Karpas-422 (cell line): Measurements from ENCODE around the gene TMEM190. TPM values are rescaled to one million over a fixed set of nuclear protein-coding genes. Genes with fewer than 3 reads are reported as not detected.
A peak's percentile ranks its signal among the peaks of the same experiment; 100 is the strongest.

ENCODE experiments used
- DNase-seq: peaks from one replicate; pipeline ENCODE4 v3.0.0-alpha.2; 2015
- H2AFZ ChIP-seq: fragments of 200-600 bp; sonication (generic); 2 replicates; pipeline ENCODE4 v1.6.1; 2014; ENCODE audit warnings: antibody characterized with exemption, low read length, mixed read lengths
- H3K27ac ChIP-seq: fragments of 200-600 bp; sonication (generic); 2 replicates; pipeline ENCODE4 v1.5.1; 2014; ENCODE audit warnings: mild to moderate bottlenecking, low read length, moderate library complexity
- H3K27me3 ChIP-seq: fragments of 200-600 bp; sonication (generic); 2 replicates; pipeline ENCODE4 v1.6.1; 2014; ENCODE audit warnings: low read length, mixed read lengths
- H3K36me3 ChIP-seq: fragments of 200-600 bp; sonication (generic); 2 replicates; pipeline ENCODE4 v1.6.1; 2014; ENCODE audit warnings: low read length, mixed read lengths; ENCODE audit not compliant: insufficient read depth
- H3K4me1 ChIP-seq: fragments of 200-600 bp; sonication (generic); 2 replicates; pipeline ENCODE4 v1.6.1; 2014; ENCODE audit warnings: mild to moderate bottlenecking, low read length, mixed read lengths
- H3K4me2 ChIP-seq: fragments of 200-600 bp; sonication (generic); 2 replicates; pipeline ENCODE4 v1.6.1; 2014; ENCODE audit warnings: low read length, low read depth, mild to moderate bottlenecking; ENCODE audit not compliant: poor library complexity, severe bottlenecking
- H3K4me3 ChIP-seq: fragments of 200-600 bp; sonication (generic); 2 replicates; pipeline ENCODE4 v1.5.1; 2014; ENCODE audit warnings: mild to moderate bottlenecking, antibody characterized with exemption, low read length, mixed read lengths
- H3K79me2 ChIP-seq: fragments of 200-600 bp; sonication (generic); 2 replicates; pipeline ENCODE4 v1.6.1; 2014; ENCODE audit warnings: mild to moderate bottlenecking, low read length, mixed read lengths
- H3K9ac ChIP-seq: fragments of 200-600 bp; sonication (generic); 2 replicates; pipeline ENCODE4 v1.6.0; 2014; ENCODE audit warnings: low read length
- H3K9me2 ChIP-seq: fragments of 200-600 bp; sonication (generic), shearing (Covaris generic); replicated peaks from 2 replicates; pipeline ENCODE4 v1.6.0; 2014; ENCODE audit warnings: mild to moderate bottlenecking, low read length, moderate library complexity; ENCODE audit not compliant: insufficient read depth
- H3K9me3 ChIP-seq: fragments of 300-700, 200-600 bp; sonication (generic); 2 replicates; pipeline ENCODE4 v1.6.1; 2014; ENCODE audit warnings: low read length, mixed read lengths
- H4K20me1 ChIP-seq: fragments of 200-600 bp; sonication (generic); 2 replicates; pipeline ENCODE4 v1.6.1; 2014; ENCODE audit warnings: mild to moderate bottlenecking, antibody characterized with exemption, low read length, low read depth; ENCODE audit not compliant: insufficient read depth
- total RNA-seq: library from RNA; depleted of rRNA; stranded (reverse); fragments of >200 nt; shearing (Covaris generic); gene quantifications from 2 replicates; pipeline ENCODE4 v1.2.3, GENCODE V29; 2014; ENCODE audit warnings: low replicate concordance

TMEM190 gene
- total RNA-seq, 1 experiment from 2014 or later: not detected

- Histone ChIP-seq H3K4me1 (peaks cover 24% of the 10 kb centered on the region), H3K9ac (peak overlapping the region; percentile 100), H3K27me3 (no peaks in the 10 kb centered on the region), H3K79me2 (peaks cover 17% of the 10 kb centered on the region), H3K36me3 (no peaks in the 10 kb centered on the region), H3K4me2 (peak overlapping the region; percentile 100), H4K20me1 (0 out of 2 replicates have a peak, but pooled peaks cover 13% of the 10 kb centered on the region), H2AFZ (no peak overlapping the region), H3K4me3 (peak overlapping the region; percentile 100), H3K9me3 (no peaks in the 10 kb centered on the region), H3K9me2 (no peaks in the 10 kb centered on the region), H3K27ac (peak overlapping the region; percentile 73)
- peak; percentile 75 for DNase-seq
Observed at GRCh38 chr19:55340784-55341147, 35.9 kb upstream of the TMEM190 start.

DNA sequence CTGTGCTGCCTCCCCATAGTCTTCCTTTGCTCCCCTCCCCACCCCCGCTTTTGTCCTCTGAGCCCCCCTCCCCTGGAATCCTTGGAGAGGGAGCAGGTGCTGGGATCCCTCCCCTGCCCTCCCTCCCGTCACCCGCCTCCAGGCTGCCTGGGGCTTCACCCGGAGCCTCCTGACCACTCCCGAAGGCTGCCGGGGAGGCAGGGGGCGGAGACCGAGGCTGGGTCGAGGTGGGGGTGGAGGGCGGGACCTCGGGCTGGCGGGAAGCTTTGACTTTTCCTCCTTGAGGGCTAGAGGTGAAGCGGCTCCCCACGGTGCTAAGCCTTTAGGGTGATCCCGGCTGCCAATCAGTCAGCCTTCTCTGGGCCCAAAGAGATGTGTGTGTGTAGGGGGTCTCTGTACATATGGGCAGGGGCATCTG is 35.4 kb upstream of the TMEM190 start:
- no peaks in the 10 kb centered on the region for H3K9me2 ChIP-seq
- H3K9ac ChIP-seq: peak overlapping the region; percentile 100
- DNase-seq: peak; percentile 88
- H3K9me3 ChIP-seq: no peaks in the 10 kb centered on the region
- H3K36me3 ChIP-seq: no peaks in the 10 kb centered on the region
- H4K20me1 ChIP-seq: 0 out of 2 replicates have a peak, but pooled peaks cover 13% of the 10 kb centered on the region
- peak overlapping the region; percentile 73; the same call in 1 of the 2 replicates for H3K27ac ChIP-seq
- no peaks in the 10 kb centered on the region for H3K27me3 ChIP-seq
- H3K4me3 ChIP-seq: peak overlapping the region; percentile 100
- peaks cover 24% of the 10 kb centered on the region for H3K4me1 ChIP-seq
- peak overlapping the region; percentile 100 for H3K4me2 ChIP-seq
- peaks cover 17% of the 10 kb centered on the region for H3K79me2 ChIP-seq
- H2AFZ ChIP-seq: no peak overlapping the region

DNA sequence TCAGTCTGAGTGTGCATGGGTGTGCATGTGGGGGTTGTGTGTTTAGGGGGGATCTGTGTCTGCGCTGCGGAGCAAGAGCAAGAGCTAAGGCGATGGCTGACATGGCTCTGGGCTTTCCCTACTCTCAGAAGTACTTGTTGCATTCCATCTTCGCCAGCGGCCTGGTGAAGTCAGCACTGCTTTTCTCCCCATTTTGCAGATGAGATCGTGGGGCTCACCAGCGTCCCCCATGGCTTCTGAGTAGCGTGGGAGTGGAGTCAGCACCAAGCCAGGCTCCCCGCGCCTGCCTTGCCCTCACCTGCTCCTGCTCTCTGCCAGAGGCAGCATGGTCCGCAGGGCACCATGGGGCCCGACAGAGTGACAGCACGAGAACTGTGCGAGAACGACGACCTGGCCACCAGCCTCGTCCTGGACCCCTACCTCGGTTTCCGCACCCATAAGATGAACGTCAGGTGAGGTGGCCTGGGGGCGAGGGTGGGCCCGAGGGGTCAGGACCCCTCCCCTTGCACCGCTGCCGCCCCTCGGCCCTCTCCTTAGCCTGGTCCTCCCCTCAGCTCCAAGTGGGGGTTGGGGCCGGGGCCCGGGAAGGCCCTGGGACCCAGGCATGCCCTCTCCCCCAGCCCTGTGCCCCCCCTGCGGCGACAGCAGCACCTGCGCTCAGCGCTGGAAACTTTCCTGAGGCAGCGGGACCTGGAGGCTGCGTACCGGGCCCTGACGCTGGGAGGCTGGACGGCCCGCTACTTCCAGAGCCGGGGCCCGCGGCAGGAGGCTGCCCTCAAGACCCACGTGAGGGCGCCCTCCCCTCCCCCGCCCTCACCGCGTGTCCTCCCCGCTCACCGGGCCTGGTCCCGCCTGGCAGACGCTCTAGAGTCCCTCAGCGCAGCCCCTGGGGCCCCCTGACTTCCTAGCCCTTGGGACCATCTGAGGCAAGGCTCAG is 34.8 kb upstream of the TMEM190 start:
- 0 out of 2 replicates have a peak, but pooled peaks cover 13% of the 10 kb centered on the region for H4K20me1 ChIP-seq
- peak overlapping the region; percentile 100 for H3K4me3 ChIP-seq
- H3K36me3 ChIP-seq: no peaks in the 10 kb centered on the region
- peak overlapping the region; percentile 100 for H3K4me2 ChIP-seq
- H3K27me3 ChIP-seq: no peaks in the 10 kb centered on the region
- no peak overlapping the region for H2AFZ ChIP-seq
- no peak for DNase-seq
- peak overlapping the region; percentile 100 for H3K9ac ChIP-seq
- no peaks in the 10 kb centered on the region for H3K9me3 ChIP-seq
- H3K9me2 ChIP-seq: no peaks in the 10 kb centered on the region
- H3K4me1 ChIP-seq: peaks cover 24% of the 10 kb centered on the region
- no peak overlapping the region for H3K27ac ChIP-seq
- H3K79me2 ChIP-seq: peaks cover 17% of the 10 kb centered on the region

GRCh38 chr19:55344444-55344843 is 32.2 kb upstream of the TMEM190 start:
- Histone ChIP-seq H3K9me3 (no peaks in the 10 kb centered on the region), H3K36me3 (no peaks in the 10 kb centered on the region), H3K4me2 (no peak overlapping the region), H3K79me2 (peaks cover 17% of the 10 kb centered on the region), H3K4me1 (peaks cover 15% of the 10 kb centered on the region), H2AFZ (no peak overlapping the region), H3K27ac (no peak overlapping the region), H3K9me2 (no peaks in the 10 kb centered on the region), H3K27me3 (no peaks in the 10 kb centered on the region), H3K4me3 (no peak overlapping the region), H4K20me1 (0 out of 2 replicates have a peak, but pooled peaks cover 13% of the 10 kb centered on the region), H3K9ac (no peak overlapping the region)
- no peak for DNase-seq

DNA sequence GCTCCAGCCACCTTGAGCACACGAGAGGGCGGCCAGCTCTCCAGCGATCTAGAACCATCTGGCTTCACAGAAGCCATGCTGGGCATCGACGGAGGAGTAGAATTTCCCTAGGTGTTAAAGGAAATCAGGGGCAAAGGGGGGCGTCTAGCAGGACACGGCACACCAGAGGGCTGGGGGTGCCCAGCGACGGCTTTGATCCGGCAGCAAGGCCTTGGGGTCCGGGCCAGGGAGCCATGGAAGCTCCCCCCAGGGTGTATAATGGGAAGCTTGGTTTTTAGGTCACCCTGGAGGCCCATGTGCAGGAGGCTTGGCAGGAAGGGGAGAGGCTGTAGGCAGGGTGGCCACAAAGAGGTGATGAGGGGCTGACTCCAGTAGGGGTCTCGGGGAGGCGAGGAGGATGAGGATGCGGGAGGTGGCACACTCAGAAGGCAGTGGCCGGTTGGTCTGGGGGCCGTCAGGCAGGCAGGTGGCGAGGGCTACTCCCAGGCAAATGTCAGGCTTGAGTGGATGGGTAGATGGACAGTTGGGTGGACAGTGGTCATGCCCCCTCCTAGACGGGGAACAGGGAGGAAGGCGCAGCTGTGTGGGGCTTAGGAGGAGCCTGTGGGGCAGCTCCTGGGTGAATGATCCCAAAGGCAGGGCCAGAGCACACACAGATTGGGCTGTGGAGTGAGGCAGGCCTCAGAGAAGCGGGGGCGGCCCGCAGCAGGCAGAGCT is 31.4 kb upstream of the TMEM190 start:
- H3K9me2 ChIP-seq: no peaks in the 10 kb centered on the region
- H3K27me3 ChIP-seq: no peaks in the 10 kb centered on the region

DNA sequence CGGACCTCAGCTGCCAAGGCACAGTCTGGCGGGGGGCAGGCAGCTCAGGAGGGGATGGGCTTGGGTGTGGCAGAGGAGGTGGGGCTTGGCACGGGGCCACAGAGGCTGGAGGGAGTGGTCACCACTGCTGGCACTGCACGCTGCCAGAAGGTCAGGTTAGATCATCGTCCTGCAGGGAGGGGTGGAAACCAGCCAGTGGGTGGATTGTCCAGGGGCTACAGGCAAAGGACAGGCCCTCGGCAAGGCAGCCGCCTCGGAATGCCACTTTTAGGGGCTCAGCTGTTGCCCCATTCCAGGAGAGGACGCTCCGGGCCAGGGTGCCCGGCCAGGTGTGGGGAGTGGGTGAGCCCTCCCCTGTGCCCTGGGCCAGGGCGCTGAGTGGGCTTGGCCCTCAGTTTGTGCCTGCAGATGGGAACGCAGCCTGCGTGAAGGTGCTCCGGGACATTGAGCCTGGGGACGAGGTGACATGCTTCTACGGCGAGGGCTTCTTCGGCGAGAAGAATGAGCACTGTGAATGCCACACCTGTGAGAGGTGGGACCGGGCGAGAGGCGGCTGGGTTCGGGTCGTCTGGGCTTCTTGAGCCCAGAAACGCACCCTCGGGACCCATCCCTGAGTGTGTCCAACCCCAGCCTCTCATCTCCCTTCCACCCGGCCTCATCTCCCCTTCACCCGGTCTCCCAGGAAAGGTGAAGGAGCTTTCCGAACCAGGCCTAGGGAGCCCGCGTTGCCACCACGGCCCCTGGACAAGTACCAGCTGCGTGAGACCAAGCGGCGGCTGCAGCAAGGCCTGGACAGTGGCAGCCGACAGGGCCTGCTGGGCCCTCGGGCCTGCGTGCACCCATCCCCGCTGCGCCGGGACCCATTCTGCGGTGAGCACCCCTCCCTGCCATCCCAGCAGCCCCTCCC is 30.6 kb upstream of the TMEM190 start:
- no peaks in the 10 kb centered on the region for H3K9me2 ChIP-seq
- no peak overlapping the region for H3K27ac ChIP-seq
- no peak overlapping the region for H3K9ac ChIP-seq
- H3K4me1 ChIP-seq: peaks cover 9% of the 10 kb centered on the region
- no peaks in the 10 kb centered on the region for H3K9me3 ChIP-seq
- H3K4me3 ChIP-seq: no peak overlapping the region
- no peaks in the 10 kb centered on the region for H3K27me3 ChIP-seq
- peaks cover 8% of the 10 kb centered on the region; the same call in 1 of the 2 replicates for H3K79me2 ChIP-seq
- no peak overlapping the region for H2AFZ ChIP-seq
- no peak overlapping the region for H3K4me2 ChIP-seq
- DNase-seq: no peak
- H4K20me1 ChIP-seq: peaks cover 13% of the 10 kb centered on the region; the same call in 1 of the 2 replicates
- H3K36me3 ChIP-seq: no peaks in the 10 kb centered on the region

More for the DNA sequence above, 31.4 kb upstream of the TMEM190 start:
- H3K4me1 ChIP-seq: peaks cover 15% of the 10 kb centered on the region
- 0 out of 2 replicates have a peak, but pooled peaks cover 13% of the 10 kb centered on the region for H4K20me1 ChIP-seq
- no peak overlapping the region for H3K9ac ChIP-seq
- H3K9me3 ChIP-seq: no peaks in the 10 kb centered on the region
- H2AFZ ChIP-seq: no peak overlapping the region
- H3K4me2 ChIP-seq: no peak overlapping the region
- no peak overlapping the region for H3K27ac ChIP-seq
- no peaks in the 10 kb centered on the region for H3K36me3 ChIP-seq
- no peak overlapping the region for H3K4me3 ChIP-seq
- H3K79me2 ChIP-seq: peaks cover 14% of the 10 kb centered on the region
- DNase-seq: no peak

DNA sequence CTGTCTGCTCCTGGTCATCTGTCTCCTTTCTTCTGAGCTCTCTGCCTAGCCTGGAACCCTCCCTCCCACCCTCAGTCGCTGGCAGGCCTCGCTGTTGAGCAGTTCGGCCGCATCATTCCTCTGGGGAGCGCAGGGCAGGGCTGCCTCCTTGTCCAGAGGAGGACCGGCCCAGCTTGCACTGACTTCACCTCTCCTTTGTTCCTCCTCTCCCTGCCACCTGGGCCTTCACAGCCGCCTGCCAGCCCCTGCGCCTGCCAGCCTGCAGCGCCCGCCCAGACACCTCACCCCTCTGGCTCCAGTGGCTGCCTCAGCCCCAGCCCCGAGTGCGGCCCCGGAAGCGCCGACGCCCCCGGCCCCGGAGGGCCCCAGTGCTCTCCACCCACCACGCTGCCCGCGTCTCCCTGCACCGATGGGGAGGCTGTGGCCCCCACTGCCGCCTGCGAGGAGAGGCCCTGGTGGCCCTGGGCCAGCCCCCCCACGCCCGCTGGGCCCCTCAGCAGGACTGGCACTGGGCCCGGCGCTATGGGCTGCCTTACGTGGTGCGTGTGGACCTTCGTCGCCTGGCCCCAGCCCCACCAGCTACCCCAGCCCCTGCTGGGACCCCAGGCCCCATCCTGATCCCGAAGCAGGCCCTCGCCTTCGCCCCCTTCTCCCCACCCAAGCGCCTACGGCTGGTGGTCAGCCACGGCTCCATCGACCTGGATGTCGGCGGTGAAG is 29.7 kb upstream of the TMEM190 start:
- no peaks in the 10 kb centered on the region for H3K9me3 ChIP-seq
- H4K20me1 ChIP-seq: peaks cover 7% of the 10 kb centered on the region; the same call in 1 of the 2 replicates
- H3K4me3 ChIP-seq: no peak overlapping the region
- no peaks in the 10 kb centered on the region for H3K36me3 ChIP-seq
- H2AFZ ChIP-seq: no peak overlapping the region
- H3K4me2 ChIP-seq: no peak overlapping the region
- H3K27ac ChIP-seq: no peak overlapping the region
- H3K27me3 ChIP-seq: no peaks in the 10 kb centered on the region
- H3K79me2 ChIP-seq: peaks cover 2% of the 10 kb centered on the region; the same call in 1 of the 2 replicates
- no peaks in the 10 kb centered on the region for H3K9me2 ChIP-seq
- H3K4me1 ChIP-seq: peaks cover 1% of the 10 kb centered on the region
- H3K9ac ChIP-seq: no peak overlapping the region
- DNase-seq: no peak
